Muscle layer of colon (tissue), 2 donors: Measurements from ENCODE around the gene BEGAIN.

ENCODE experiments used
- H3K27ac ChIP-seq: one replicate; pipeline ENCODE4 v1.7.0; 2013; ENCODE audit warnings: low read depth, mild to moderate bottlenecking, low read length, moderate library complexity
- H3K27me3 ChIP-seq, 2 donors: one replicate each; pipeline ENCODE4 v1.7.0; 2013; ENCODE audit warnings: low read length in 2 of 2, mild to moderate bottlenecking in 2 of 2; ENCODE audit not compliant: insufficient read depth in 2 of 2, control insufficient read depth in 1 of 2
- H3K36me3 ChIP-seq: one replicate; pipeline ENCODE4 v1.7.0; 2013; ENCODE audit warnings: mild to moderate bottlenecking, low read length; ENCODE audit not compliant: insufficient read depth
- H3K4me1 ChIP-seq: one replicate; pipeline ENCODE4 v1.7.0; 2013; ENCODE audit warnings: mild to moderate bottlenecking, low read length; ENCODE audit not compliant: insufficient read depth
- H3K4me3 ChIP-seq, 2 donors: one replicate each; pipeline ENCODE4 v1.7.0; 2013; ENCODE audit warnings: low read length in 2 of 2, low read depth in 1 of 2, mild to moderate bottlenecking in 1 of 2, moderate library complexity in 1 of 2
- H3K9ac ChIP-seq: one replicate; pipeline ENCODE4 v1.7.0; 2013; ENCODE audit warnings: low read length
- H3K9me3 ChIP-seq: one replicate; pipeline ENCODE4 v1.7.0; 2013; ENCODE audit warnings: mild to moderate bottlenecking, low read length
- donor health status: abdominal sarcoma.
- donor health status: Adenocarcinoma of cecum.

The BEGAIN gene

DNA sequence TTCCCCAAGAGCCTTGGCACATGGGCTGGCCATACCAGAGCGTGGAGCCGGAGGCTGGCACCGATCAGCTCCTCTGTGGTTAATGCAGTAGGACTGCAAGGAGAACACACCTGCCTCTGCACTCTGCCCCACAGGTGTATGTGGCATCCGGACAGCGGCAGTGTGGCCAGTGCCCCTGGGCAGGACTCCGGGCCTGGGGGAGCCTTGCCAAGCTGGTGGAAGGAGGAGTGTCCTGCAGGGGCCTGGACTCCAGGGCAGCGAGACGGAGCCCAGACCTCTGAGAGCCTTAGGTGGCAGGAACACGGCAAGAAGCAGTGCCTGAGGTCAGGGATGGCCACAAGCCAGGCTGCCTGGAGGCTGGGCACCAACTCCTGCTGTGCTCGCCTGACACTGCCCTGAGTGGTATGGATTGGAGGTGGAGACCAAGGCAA lies 5.3 kb upstream of the BEGAIN start:
- H3K27ac ChIP-seq, result no peak overlapping the region
- peaks cover 6 to 21% of the 10 kb centered on the region in 2 donors for H3K27me3 ChIP-seq
- H3K9ac ChIP-seq, result no peak overlapping the region
- H3K36me3 ChIP-seq, result no peaks in the 10 kb centered on the region
- H3K4me1 ChIP-seq, result no peaks in the 10 kb centered on the region
- H3K9me3 ChIP-seq, result no peaks in the 10 kb centered on the region
- no peak overlapping the region for H3K4me3 ChIP-seq

DNA sequence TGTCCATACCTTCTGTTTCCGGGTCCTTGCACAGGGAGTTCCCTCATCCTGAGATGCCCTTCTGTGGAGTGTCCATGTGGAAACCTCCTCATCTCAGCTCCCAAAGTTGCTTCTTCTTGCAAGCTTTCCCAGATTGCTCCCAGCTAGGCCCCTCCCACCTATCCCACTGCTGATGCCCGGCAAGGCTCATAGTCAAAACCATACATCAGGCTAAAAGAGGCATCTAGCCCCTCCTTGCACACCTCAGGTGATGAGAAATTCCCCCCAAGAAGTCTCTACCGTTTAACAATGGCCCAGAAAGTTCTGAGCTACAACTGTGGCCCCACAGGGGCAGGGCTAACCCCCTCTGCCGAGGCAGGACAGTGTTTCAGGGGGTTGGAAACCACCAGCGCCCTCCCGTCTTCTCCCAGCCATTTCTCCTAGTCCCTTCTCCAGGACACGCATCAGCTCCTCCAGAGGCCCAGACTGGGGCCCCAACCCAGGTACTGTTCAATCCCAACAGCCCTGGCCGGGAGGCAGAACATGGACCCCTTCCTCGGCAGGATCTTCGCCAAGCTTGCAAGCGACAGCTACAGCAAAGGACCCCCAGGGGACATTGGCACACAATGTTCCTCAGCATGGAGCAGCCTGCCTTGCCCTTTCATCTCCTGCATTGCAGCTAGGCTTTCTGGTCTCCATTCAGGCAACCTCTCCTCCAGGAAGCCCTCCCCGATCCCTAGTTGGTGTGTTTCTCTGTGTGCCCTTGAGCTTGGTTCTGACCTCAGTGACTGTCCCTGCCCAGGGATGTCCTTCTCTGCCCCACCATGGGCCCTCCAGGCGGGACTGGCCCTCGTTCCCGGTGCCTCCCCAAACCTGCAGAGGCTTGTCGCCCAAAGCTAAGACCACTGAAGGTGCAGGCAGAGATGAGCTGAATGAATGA lies 4.5 kb upstream of the BEGAIN start:
- H3K9me3 ChIP-seq, result no peaks in the 10 kb centered on the region
- no peak overlapping the region for H3K27ac ChIP-seq
- H3K9ac ChIP-seq, result no peak overlapping the region
- H3K4me1 ChIP-seq, result no peaks in the 10 kb centered on the region
- no peaks in the 10 kb centered on the region for H3K36me3 ChIP-seq
- no peak overlapping the region for H3K4me3 ChIP-seq
- H3K27me3 ChIP-seq, result peaks cover 6 to 22% of the 10 kb centered on the region in 2 donors

DNA sequence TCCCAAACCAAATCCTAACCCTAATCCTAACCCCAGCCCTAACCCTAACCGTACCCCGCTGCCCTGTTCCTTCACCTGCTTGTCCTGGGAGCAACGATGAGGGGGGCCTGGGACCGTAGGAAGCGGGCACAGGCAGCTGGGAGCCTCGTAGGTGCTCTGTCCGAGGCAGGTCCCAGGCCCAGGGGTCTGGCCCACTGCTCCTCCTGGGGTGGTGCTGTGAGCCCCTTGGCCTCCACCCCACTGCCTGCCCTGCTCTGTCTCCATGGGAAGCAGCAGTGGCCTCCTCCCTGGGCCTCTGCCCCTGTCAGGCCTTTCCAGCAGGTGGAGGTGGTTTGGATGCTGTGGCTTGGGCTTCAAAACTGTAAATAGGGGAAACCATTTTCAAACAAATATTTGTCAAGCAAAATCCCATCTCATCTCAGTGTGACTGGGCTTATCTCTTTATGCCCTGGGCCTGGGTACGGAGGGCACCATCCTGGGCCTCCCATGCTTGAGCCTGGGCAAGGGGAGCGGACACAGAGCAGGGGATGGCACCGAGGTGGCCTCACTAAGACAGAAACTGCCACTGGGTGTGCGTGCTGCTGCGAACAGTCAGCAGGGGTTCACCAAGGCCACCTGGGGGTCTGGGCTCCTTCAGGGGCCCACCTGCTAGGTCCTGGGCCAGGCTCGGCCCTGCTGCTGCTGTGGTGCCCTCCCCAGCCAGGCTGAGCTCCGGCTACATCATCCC lies 3.7 kb upstream of the BEGAIN start:
- Histone ChIP-seq H3K9ac (no peak overlapping the region), H3K4me1 (no peaks in the 10 kb centered on the region), H3K9me3 (no peaks in the 10 kb centered on the region), H3K27me3 (peaks cover 9 to 30% of the 10 kb centered on the region in 2 donors), H3K27ac (no peak overlapping the region), H3K4me3 (no peak overlapping the region), H3K36me3 (no peaks in the 10 kb centered on the region)

DNA sequence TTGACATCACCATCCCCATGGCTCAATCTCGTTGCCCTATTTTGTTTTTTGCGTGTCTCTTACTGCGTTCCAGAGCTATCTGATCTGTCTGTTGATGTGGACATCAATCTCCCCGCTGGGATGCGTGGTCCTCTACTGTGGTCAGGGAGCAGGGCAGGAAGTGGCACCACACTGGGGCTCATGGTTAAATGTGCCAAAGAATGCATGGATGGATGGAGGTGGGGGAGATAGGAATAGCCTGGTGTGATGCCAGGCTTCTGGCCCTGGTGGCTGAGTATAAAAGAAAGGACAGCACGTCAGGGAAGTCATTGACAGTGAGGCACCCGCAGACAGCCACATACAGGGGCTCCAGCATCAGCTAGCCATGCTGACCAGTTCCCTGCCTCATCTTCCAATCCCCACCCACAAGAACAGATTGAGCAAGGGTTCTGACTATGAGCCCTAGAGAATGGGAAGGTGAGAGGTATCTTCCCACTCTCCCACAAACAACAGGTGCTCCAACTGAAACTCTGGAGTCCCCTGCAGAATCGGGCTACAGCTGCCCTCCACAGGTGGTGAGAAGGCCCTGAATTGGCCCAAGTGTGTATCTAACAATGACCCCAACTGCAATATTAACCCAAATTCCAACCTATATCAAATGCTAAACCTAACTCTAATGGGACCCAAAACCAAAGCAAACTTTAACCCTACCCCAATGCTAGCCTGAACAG lies 2.7 kb upstream of the BEGAIN start:
- Histone ChIP-seq H3K27me3 (peaks cover 9 to 35% of the 10 kb centered on the region in 2 donors), H3K9ac (no peak overlapping the region), H3K36me3 (no peaks in the 10 kb centered on the region)

DNA sequence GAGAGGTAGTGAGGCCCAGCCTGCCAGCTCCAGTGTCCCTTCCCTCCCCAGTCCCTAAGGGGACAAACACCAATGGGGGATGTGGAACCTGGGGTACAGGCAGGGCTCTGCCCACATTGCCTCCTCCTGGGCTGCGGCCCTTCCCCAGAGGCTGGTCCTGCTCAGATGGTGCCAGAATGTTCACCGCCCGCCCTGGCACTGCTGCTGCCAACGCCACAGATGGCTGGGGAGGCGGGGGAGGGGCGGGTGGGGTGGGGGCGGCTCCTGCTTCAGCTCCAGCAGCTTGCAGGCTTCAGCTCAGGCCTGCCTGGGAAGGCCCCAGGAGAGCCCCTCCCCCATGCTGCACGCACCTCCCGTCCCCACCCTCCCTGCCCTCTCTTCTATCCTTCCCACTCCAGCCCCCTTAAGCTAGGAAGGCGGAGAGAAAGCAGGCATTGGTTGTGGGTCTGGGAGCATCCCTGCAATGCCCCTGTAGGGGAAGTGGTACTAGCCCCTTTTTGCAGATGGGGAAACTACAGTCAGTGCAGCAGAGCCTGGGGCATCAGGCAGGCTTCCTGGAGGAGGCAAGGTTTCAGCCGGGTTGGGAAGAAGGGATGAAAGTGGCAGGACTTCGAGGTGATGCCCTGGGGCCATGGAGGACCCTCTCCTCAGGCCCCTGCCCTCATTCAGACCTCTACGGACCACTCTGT lies 2.0 kb upstream of the BEGAIN start:
- Histone ChIP-seq H3K4me3 (no peak overlapping the region), H3K27ac (no peak overlapping the region), H3K27me3 (peaks cover 9 to 32% of the 10 kb centered on the region in 2 donors), H3K9ac (no peak overlapping the region), H3K4me1 (no peaks in the 10 kb centered on the region), H3K36me3 (no peaks in the 10 kb centered on the region), H3K9me3 (no peaks in the 10 kb centered on the region)

More for the DNA sequence above, 2.7 kb upstream of the BEGAIN start:
- no peak overlapping the region for H3K4me3 ChIP-seq
- no peaks in the 10 kb centered on the region for H3K4me1 ChIP-seq
- H3K27ac ChIP-seq, result no peak overlapping the region
- H3K9me3 ChIP-seq, result no peaks in the 10 kb centered on the region

DNA sequence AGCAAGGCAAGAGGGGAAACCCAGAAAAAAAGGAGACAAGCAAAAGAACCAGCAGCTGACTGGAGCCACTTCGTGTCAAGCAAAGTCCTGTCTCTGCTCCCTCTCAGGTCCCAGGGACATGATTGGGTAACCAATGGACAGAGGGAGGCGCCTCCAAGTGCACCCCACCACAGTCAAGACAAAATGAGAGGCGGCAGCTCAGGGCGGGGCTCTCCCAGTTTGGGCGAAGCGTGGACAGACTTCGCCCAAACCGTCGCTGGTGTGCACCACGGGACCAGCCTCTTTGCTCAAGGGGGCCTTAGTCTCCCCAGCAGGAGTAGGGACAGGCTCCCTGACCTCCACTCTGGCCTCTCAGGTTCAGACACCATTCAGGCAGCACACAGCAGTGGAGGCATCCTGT lies 1.5 kb upstream of the BEGAIN start:
- Histone ChIP-seq H3K4me3 (no peak overlapping the region), H3K27me3 (peaks cover 9 to 32% of the 10 kb centered on the region in 2 donors), H3K36me3 (no peaks in the 10 kb centered on the region), H3K4me1 (no peaks in the 10 kb centered on the region), H3K9me3 (no peaks in the 10 kb centered on the region), H3K9ac (no peak overlapping the region), H3K27ac (no peak overlapping the region)

DNA sequence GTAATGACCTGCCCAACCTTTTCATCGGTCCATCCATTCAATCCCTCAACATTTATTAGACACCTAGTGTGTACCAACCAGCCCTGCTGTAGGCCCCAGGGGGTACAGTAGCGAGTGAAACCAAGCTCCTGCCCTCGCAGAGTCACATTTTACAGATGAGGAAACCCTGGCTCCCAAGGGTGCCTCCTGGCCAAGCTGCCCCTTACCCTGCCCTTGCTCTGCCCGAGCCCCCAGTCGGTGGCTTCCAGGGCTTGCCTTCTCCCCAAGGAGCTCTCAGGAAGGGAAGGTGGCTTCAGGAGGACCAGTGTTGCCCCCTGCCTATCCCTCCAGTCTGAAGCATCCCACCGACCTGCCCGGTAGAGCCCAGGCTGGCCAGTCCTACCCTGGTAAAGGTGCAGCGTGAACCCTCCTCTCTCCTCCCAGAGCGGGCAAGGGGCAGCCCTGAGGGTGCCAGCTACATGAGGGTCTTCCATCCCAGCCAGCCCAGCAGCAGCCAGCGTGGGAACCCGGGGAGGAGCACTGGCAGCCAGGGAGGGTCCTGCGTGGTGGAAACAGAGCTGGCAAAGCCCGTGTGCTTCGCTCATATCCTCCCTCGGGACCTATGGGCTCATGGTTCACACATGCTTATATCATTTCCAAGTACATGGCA lies 670 bp upstream of the BEGAIN start:
- Histone ChIP-seq H3K9ac (no peak overlapping the region), H3K36me3 (no peaks in the 10 kb centered on the region), H3K27ac (no peak overlapping the region), H3K4me3 (no peak overlapping the region), H3K4me1 (no peaks in the 10 kb centered on the region), H3K27me3 (peaks cover 9 to 32% of the 10 kb centered on the region in 2 donors), H3K9me3 (no peaks in the 10 kb centered on the region)

DNA sequence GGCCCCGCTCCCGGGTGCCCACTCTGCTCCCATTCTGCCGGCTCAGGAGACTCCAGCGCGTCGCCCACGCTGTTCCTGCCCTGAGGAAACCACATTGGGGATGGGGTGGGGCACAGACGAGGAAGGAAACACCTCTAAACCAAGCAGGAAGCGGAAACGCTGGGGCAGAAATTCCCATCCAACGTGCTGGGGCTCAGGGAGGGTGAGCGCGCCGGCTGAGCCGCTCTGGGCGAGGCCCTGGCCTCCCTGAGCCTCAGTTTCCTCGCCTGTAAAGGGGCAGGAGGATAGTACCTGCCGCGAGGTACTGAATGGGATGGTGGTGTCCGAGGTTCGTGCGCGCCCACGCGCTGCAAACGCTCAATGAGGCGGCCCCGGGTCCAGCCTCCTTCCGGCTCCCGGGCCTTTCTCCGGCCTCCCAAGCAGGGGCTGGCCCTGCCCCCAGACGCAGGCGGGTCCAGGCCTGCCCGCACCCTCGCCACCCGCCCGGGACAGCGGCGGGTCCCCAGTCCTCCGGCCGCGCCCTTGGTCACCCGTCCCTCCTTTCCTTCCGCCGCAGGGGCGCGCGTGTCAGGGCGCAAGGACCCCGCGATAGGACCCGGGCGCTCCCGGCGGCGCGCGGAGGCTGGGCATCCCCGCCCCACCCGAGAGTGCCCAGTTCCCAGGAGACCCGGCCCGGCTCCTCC lies 673 bp downstream of the BEGAIN start:
- no peaks in the 10 kb centered on the region for H3K36me3 ChIP-seq
- peaks cover 9 to 32% of the 10 kb centered on the region in 2 donors for H3K27me3 ChIP-seq
- no peaks in the 10 kb centered on the region for H3K4me1 ChIP-seq
- no peak overlapping the region for H3K27ac ChIP-seq
- H3K9me3 ChIP-seq, result no peaks in the 10 kb centered on the region
- no peak overlapping the region for H3K9ac ChIP-seq
- peak overlapping the region in 1 of 2 donors; percentile 42 for H3K4me3 ChIP-seq

DNA sequence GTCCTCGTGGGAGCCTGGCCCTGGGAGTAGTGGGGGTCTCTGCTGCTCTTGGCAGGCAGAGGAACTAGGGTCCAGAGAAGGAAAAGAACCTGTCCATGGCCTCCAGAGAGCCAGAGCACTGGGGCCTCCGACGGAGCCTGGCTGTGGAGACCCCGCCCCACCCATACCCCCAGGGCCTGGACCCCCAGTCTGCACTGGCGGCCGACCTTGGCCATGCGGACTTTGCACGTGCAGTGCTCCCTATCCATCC lies 1.1 kb downstream of the BEGAIN start:
- Histone ChIP-seq H3K27me3 (peaks cover 9 to 32% of the 10 kb centered on the region in 2 donors), H3K36me3 (no peaks in the 10 kb centered on the region), H3K9me3 (no peaks in the 10 kb centered on the region), H3K27ac (no peak overlapping the region), H3K4me3 (no peak overlapping the region), H3K4me1 (no peaks in the 10 kb centered on the region), H3K9ac (no peak overlapping the region)

DNA sequence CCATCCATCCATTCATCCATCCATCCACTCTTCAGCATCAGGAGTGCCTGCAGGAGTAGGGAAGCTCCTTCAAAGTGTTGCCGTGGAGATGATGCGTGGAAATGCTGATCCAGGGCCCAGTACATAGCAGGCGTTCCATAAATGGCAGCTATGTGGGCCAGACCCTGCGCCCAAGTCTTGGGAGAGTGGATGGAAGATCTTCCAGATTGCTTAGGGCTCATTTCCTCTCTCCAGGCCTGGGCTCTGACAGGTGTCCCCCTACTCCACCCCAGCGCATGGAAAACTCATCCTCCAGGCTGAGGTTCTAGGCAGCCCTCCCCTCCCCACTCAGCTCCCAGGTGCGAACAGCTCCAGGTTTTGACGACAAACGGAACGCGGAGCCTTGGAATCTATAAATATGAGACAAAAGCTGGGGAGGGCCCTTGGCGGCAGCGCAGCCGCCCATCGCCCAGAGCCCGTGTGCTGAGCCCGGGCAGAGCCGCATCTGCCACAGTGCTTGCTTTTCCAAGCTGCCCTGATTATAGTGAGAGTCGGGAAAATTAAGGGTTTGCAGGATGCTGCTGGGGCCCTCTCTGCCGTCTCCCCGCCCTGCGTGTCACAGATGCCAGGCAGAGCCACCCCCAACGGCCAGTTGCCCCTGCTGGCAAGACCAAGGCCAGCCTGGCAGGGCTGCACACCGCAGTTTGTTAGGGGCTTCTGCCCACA lies 1.6 kb downstream of the BEGAIN start:
- Histone ChIP-seq H3K9me3 (no peaks in the 10 kb centered on the region), H3K9ac (no peak overlapping the region), H3K27me3 (peaks cover 9 to 32% of the 10 kb centered on the region in 2 donors), H3K4me1 (no peaks in the 10 kb centered on the region), H3K4me3 (no peak overlapping the region), H3K27ac (no peak overlapping the region), H3K36me3 (no peaks in the 10 kb centered on the region)
